22Rv1 (cell line): ENCODE results near the gene RND2.

Experiments used
- H3K27ac ChIP-seq: fragments of 450-650 bp; 2 replicates; pipeline ENCODE4 v1.5.1; 2017
- CTCF ChIP-seq: fragments of 450-650 bp; IDR thresholded peaks from 2 replicates; pipeline ENCODE4 v1.5.1; 2017; ENCODE audit warnings: mild to moderate bottlenecking
- ZFX ChIP-seq: fragments of 450-650 bp; IDR thresholded peaks from 2 replicates; pipeline ENCODE4 v1.6.1; 2017; ENCODE audit warnings: antibody characterized with exemption, borderline replicate concordance

RND2 gene

DNA sequence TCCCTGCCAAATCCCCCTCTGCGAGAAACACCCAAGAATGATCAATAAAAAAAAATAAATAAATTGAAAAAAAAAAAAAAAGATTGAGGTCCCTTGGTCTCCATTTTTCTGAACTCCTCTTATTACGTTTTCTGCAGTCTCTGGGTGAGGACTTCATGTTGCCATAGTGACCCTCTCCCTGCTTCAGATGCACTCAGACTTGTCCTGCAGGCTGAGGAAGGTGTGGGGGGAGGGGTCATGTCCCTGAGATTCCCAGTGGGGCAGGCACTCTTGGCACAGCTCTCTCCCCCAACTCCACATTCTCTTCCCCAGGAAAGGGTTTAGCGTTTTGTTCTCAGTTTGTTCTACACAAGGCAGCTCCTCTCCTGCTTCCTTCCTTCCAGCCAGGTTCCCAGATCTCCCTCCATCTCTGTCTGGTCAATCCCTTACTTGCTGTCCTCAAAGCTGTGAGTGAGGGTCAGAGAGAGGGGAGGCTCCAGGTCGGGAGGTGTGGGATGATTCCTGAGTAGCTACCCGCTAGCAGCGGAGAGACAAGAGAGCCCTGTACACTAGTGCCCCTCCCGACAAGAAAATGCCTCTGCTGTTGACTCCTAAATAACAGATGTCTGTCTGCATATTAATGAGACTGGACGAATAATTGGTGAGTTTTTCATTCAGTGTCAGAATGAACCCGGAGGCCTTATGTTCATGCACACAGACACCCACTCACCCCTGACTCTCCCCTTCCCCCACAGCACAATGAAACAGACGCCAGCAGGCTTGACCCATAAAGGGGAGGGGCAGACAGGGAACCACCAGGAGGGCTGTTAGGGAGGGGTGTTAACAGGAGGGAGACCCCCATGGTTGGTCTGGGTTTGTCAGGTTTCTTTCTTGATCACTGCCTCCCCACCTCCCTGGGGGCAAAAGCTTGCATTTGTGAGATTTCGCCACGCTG, 9.2 kb downstream of the RND2 start:
- no peak for TF ChIP-seq ZFX
- TF ChIP-seq CTCF = no peak
- H3K27ac ChIP-seq = no peak overlapping the region

DNA sequence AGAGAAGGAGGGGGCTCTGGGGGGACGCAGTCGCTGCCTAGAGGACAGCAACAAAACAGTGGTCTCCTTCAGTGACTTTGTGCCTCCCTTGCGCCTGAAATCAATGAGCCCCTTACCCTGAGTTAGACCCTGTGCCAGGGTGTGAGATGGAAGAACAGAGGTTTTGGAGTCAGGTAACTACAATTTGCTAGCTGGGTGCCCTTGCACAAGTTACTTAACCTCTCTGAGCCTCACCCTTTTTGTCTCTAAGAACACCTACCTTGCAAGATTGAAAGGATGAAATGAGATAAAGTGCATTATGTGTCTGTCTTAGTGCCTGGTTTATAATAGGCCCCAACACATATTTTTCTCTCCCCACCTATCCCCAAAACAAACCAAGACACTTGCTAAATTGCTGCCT, 9.9 kb downstream of the RND2 start:
- TF ChIP-seq CTCF = no peak
- no peak for TF ChIP-seq ZFX
- H3K27ac ChIP-seq = no peak overlapping the region

DNA sequence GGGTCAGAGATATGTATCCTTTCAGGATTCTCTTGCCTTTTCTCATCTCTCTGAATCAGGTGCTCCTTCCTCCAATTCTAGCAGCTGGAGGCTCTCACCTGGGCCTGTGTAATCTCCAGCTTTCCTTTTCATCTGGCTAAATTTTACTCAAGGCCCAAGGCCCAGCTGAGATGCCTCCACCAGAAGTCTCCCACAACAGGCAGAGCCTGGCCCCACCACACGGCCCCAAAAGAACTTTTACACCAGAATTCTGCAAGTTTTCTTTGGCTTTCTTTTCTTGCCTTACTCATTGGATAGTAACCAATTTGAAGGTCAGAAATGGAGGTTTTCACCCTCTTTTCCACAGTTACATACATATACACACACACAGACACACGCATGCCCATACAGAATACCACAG, 14.6 kb downstream of the RND2 start:
- TF ChIP-seq ZFX (no peak), CTCF (no peak)

GRCh38 chr17:43040655-43041054, 15.6 kb downstream of the RND2 start:
- TF ChIP-seq CTCF = no peak
- no peak for TF ChIP-seq ZFX
- H3K27ac ChIP-seq = no peak overlapping the region

More for the DNA sequence above, 14.6 kb downstream of the RND2 start:
- H3K27ac ChIP-seq = no peak overlapping the region

GRCh38 chr17:43042025-43042628, 17.1 kb downstream of the RND2 start:
- TF ChIP-seq CTCF = no peak
- no peak for TF ChIP-seq ZFX
- H3K27ac ChIP-seq = no peak overlapping the region

DNA sequence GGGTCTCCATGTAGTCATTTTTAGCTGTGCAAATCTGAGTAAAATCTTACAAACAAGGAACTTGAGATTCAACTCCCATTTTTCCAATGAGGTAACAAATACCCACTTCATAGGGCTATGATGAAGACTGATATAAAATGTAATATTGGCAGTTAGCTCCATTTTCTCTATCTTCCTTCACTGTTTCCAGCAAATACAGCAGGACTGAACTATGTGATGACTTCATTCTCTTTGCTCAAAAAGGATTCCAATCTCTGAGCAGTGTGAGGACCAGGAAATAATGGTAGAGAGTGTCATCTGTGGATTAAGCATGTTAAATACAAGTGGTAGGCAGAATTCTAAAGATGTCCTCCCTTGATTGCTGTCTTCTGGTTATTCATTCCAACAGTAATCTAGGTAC, 18.3 kb downstream of the RND2 start:
- H3K27ac ChIP-seq = no peak overlapping the region
- TF ChIP-seq ZFX (no peak), CTCF (no peak)

DNA sequence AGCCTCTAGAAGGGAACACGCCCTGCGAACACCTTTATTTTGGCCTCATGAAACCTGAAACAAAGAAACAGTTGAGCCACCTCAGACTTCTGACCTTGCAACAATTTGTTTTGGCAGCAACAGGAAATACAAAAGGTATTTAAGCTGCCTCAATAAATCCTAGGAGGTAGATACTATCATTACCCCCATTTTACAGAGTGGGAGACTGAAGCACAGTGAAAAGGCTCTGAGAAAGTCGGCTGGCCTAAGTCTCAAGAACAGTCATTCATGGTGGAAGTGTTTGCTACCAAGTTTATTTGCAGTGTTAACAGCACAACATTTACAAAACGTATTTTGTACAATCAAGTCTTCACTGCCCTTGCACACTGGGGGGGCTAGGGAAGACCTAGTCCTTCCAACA, 19.0 kb downstream of the RND2 start:
- H3K27ac ChIP-seq = no peak overlapping the region
- TF ChIP-seq ZFX = no peak
- TF ChIP-seq CTCF = no peak
